Stimulated activated effector memory CD8-positive, alpha-beta T cell treated with anti-CD3 and anti-CD28 coated beads, Interleukin-12 subunit alpha, Interleukin-12 subunit beta, amount 100 ng/mL, for 72 hours (primary cell): ENCODE data around the gene DLG2.
"Not testable (repeated sequence)": the region's sequence is repeated elsewhere in the genome, so short reads cannot be mapped to it uniquely, and the experiment has no call there.

Source experiments
- ATAC-seq: fragments of 150-1000 bp; cut with Tn5 transposase; 2 replicates; pipeline ENCODE4 v1.10.0; 2021
- DNase-seq, 2 donors: peaks; one replicate each; pipeline ENCODE4 v3.0.0; 2021 to 2022; ENCODE audit warnings: low spot score in 2 of 2
- H3K27ac Mint-ChIP-seq: one replicate; pipeline ENCODE4 v1.8.0; 2022; ENCODE audit warnings: mild to moderate bottlenecking, mixed read lengths
- H3K36me3 Mint-ChIP-seq: one replicate; pipeline ENCODE4 v1.8.0; 2022; ENCODE audit warnings: mild to moderate bottlenecking, mixed read lengths
- H3K4me1 Mint-ChIP-seq: one replicate; pipeline ENCODE4 v1.8.0; 2022; ENCODE audit warnings: mixed read lengths
- H3K4me3 Mint-ChIP-seq: one replicate; pipeline ENCODE4 v1.8.0; 2022; ENCODE audit warnings: mild to moderate bottlenecking, mixed read lengths
- H3K9me3 Mint-ChIP-seq: one replicate; pipeline ENCODE4 v1.8.0; 2022; ENCODE audit warnings: mixed read lengths

DLG2 gene

DNA sequence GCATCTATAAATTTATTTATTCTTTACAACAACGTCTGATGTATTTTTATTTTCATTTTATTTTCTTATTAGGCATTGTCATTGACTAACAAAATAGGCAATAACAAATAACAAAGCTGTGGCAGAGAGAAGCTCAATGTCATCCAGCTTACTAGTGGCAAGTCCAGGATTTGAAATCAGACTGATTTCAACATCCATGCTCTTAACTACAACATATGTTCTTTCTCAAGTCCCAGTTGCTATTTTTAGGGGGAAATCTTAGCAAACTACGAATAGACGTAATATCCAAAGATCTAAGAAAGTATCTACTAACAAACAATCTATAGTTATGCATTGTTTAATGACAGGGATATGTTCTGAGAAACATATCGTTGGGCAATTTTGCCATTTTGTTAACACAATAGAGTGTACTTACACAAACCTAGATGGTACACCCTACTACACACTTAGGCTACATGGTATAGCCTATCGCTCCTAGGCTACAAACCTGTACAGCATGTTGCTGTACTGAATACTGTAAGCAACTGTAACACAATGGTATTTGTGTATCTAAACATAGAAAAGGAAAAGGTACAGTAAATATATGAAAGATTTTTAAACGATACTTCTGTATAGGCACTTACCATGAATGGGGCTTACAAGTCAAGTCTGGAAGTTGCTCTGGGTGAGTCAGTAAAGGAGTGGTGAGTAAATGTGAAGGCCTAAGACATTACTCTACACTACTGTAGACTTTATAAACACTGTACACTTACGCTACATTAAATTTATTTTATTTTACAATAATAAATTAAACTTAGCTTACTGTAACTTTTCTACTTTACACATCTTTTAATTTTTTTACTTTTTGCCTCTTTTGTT lies 151.3 kb downstream of the DLG2 start:
- no peak for DNase-seq
- ATAC-seq, result no peak
- Mint-ChIP-seq H3K36me3 (no peaks in the 10 kb centered on the region), H3K9me3 (peaks cover 15% of the 10 kb centered on the region), H3K4me1 (no peaks in the 10 kb centered on the region), H3K27ac (no peak overlapping the region), H3K4me3 (no peak overlapping the region)

DNA sequence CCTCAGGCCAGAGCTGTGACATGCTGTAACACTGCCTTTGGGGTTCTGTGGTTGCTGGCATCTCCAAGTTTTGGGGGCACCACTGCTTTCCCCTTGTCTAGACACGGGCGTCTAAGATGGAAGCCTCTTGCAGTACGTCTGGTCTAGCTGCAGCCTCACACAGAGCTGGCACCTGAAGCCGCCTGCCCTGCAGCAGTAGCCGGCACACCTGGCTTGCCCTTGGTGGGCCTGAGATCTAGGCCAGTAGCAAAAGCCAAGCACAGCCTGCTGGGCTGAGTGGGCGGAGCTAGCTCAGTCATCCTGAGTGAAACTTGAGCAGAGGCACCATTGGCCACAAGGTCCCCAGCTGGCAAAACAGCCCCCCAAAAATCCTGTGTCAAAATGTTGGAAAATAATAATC lies 154.2 kb downstream of the DLG2 start:
- peaks cover 30% of the 10 kb centered on the region for H3K9me3 Mint-ChIP-seq
- no peak overlapping the region for H3K4me3 Mint-ChIP-seq
- no peaks in the 10 kb centered on the region for H3K4me1 Mint-ChIP-seq
- DNase-seq (no peak), ATAC-seq (no peak)
- no peak overlapping the region for H3K27ac Mint-ChIP-seq
- H3K36me3 Mint-ChIP-seq, result no peaks in the 10 kb centered on the region

DNA sequence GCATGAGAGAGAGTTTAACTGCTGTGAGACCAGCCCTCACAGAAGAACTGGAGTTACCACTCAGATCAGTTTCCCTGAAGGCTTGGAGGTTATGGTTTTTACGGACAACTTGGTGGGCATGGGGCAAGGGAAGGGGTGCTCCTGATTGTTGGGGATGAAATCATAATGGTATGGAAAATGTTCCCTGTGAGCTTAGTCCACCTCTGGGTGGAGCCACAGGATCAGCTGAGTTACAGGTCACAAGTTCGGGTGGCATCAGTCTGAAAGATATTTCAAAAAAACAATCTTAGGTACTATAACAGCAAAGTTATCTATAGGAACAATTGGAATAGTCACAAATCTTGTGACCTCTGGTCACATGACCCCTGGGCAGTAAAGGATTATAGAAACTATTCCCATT lies 162.9 kb downstream of the DLG2 start:
- Mint-ChIP-seq H3K4me1 (no peaks in the 10 kb centered on the region), H3K4me3 (no peak overlapping the region), H3K27ac (no peak overlapping the region), H3K9me3 (peaks cover 20% of the 10 kb centered on the region), H3K36me3 (no peaks in the 10 kb centered on the region)
- DNase-seq, result no peak
- ATAC-seq, result no peak

DNA sequence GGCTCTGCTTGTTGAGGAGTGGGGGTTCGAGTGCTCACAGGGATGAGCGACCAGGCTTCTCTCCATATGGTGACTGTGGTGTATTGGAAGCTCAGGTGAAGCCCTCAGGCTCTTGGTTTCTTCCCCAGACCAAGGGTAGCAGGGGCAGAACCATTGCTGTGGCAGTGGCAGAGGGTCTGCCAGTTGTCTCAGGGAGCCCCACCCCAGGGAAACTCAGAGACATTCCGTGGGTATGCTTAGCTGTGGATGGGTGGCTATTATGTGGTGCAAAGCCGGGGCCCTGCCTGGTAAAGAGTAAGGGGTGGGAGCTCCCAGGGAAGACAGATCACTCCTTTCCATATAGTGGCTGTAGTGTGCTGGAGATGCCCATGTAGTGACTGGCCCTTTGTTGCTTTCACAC lies 167.8 kb downstream of the DLG2 start:
- Mint-ChIP-seq H3K4me1 (no peaks in the 10 kb centered on the region), H3K27ac (no peak overlapping the region), H3K4me3 (no peak overlapping the region), H3K9me3 (peaks cover 43% of the 10 kb centered on the region), H3K36me3 (no peaks in the 10 kb centered on the region)
- ATAC-seq, result no peak
- no peak for DNase-seq

DNA sequence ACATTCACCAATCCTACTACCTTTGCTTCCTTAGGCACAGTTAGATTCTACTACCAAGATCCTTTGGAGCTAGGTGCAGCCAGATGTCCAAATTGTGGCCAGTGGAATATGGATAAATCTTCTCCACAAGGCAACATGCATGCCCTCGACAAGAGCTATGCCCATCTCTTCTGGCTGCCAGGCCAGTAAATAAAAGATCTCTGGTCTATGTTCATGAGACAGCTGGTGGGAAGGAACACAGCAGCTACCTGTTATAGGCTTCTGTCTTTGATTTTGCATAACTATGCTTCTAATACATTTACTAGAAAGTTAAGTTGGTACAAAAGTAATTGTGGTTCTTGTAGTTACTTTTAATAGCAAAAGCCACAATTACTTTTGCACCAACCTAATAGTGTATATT lies 182.7 kb downstream of the DLG2 start:
- ATAC-seq, result no peak
- H3K9me3 Mint-ChIP-seq, result peaks cover 28% of the 10 kb centered on the region
- no peak overlapping the region for H3K4me3 Mint-ChIP-seq
- no peak overlapping the region for H3K27ac Mint-ChIP-seq
- DNase-seq, result no peak
- no peaks in the 10 kb centered on the region for H3K4me1 Mint-ChIP-seq
- no peaks in the 10 kb centered on the region for H3K36me3 Mint-ChIP-seq

DNA sequence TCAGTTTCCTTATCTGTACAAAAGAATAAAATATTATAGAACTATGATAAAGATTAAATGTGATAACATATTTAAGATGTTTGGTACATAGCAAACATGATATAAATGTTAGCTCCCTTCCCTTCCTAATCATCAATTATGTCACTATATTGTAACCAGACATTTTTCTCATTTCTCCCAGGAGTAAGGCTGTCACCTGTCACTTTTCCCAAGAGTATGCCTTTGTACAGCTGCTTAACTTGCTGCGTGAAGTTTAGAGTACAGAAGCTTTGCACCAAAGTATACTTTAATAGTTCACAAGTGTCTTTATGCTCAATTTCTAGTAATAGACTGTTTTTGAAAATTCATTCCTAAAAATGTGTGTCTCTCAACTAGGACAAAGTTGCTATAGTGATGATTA lies 186.9 kb downstream of the DLG2 start:
- H3K9me3 Mint-ChIP-seq, result peaks cover 27% of the 10 kb centered on the region
- H3K4me1 Mint-ChIP-seq, result no peaks in the 10 kb centered on the region
- ATAC-seq, result no peak
- H3K27ac Mint-ChIP-seq, result no peak overlapping the region
- no peak for DNase-seq
- H3K36me3 Mint-ChIP-seq, result no peaks in the 10 kb centered on the region
- no peak overlapping the region for H3K4me3 Mint-ChIP-seq

DNA sequence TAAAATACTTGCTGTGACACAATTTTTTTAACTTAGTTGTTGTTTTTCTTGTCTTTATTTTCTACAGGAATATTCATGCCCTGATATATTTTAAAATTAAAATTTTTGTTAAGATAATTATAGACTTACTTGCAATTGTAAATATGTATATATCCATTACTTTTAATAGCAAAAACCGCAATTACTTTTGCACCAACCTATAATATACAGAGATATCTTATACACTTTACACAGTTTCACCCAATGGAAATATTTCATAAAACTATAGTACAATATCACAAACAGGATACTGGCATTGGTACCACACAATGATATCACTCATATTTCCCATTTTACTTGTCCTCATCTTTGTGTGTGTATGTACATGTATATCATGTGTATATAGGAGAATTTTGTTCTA lies 188.8 kb downstream of the DLG2 start:
- no peak overlapping the region for H3K27ac Mint-ChIP-seq
- H3K4me3 Mint-ChIP-seq, result no peak overlapping the region
- H3K4me1 Mint-ChIP-seq, result no peaks in the 10 kb centered on the region
- H3K9me3 Mint-ChIP-seq, result peaks cover 36% of the 10 kb centered on the region
- ATAC-seq (no peak), DNase-seq (no peak)
- H3K36me3 Mint-ChIP-seq, result no peaks in the 10 kb centered on the region

DNA sequence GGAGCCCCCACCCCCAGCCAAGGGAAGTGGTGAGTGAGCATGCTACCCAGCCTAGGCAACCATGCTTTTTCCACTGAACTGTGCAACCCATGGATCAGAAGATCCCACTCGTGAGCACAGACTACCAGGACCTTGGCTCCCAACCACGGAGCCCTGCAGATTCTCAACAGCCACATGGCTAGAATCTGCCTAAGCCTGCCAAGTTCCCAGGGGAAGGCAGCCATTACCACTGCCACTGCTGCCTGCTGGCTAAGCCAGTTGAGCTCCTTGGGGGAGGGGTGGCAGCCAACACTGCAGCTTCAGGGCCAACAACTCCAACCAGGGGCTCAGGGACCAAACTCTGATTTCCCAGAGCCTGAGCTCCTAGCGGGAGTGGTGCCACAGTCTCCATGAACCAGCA lies 195.8 kb downstream of the DLG2 start:
- no peak for DNase-seq
- H3K36me3 Mint-ChIP-seq, result no peaks in the 10 kb centered on the region
- ATAC-seq, result no peak
- no peak overlapping the region for H3K27ac Mint-ChIP-seq
- no peaks in the 10 kb centered on the region for H3K4me1 Mint-ChIP-seq
- H3K4me3 Mint-ChIP-seq, result no peak overlapping the region
- peaks cover 47% of the 10 kb centered on the region for H3K9me3 Mint-ChIP-seq

DNA sequence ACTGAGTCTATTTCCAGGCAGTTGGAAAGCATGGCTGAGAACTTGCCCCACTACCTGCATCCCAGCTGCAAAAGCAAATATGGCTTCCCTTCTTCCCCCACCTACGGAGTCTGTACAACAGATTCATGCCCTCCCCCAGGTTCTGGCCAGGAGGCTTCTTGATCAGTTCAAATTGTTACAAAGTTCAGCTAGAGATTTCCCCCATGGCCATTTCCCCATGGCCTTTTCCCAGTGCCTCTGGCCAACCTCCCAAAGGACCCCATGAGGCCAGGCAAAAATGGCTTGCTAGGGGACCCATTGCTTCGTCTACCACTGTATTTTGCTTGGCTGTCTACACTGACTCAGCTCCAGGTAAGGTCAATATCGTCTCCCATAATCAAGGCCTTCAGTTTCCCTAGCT lies 203.3 kb downstream of the DLG2 start:
- DNase-seq (no peak), ATAC-seq (no peak)
- peaks cover 33% of the 10 kb centered on the region for H3K9me3 Mint-ChIP-seq
- H3K27ac Mint-ChIP-seq, result no peak overlapping the region
- H3K36me3 Mint-ChIP-seq, result no peaks in the 10 kb centered on the region
- H3K4me1 Mint-ChIP-seq, result no peaks in the 10 kb centered on the region
- H3K4me3 Mint-ChIP-seq, result no peak overlapping the region

DNA sequence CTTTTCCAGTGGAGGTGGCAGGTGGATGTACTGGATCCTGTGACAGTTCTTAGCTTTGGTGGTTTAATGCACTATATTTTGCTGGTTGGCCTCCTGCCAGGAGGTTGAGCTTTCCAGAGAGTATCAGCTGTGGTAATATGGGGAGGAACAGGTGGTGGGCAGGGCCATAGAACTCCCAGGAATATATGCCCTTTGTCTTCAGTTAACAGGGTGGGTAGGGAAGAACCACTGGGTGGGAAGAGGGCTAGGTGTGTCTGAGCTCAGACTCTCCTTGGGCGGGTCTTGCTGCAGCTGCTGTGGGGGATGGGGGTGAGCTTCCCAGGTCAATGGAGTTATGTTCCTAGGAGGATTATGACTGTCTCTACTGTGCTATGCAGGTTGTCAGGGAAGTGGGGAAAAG lies 203.8 kb downstream of the DLG2 start:
- Mint-ChIP-seq H3K4me3 (no peak overlapping the region), H3K27ac (no peak overlapping the region), H3K4me1 (no peaks in the 10 kb centered on the region), H3K9me3 (peaks cover 34% of the 10 kb centered on the region), H3K36me3 (no peaks in the 10 kb centered on the region)
- ATAC-seq (no peak), DNase-seq (no peak)

DNA sequence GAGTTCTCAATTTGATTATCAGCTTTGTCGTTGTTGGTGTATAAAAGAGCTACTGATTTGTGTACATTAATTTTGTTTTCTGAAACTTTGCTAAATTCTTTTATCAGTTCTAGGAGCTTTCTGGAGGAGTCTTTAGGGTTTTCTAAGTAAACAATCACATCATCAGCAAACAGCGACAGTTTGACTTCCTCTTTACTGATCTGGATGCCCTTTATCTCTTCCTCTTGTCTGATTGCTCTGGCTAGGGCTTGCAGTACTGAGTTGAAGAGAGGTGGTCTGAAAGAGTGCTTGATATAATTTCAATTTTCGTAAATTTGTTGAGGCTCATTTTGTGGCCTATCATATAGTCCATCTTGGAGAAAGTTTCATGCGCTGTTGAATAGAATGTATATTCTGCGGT lies 213.0 kb downstream of the DLG2 start:
- no peak overlapping the region for H3K4me3 Mint-ChIP-seq
- H3K4me1 Mint-ChIP-seq, result no peaks in the 10 kb centered on the region
- ATAC-seq, result no peak
- H3K27ac Mint-ChIP-seq, result no peak overlapping the region
- H3K9me3 Mint-ChIP-seq, result peaks cover 50% of the 10 kb centered on the region
- H3K36me3 Mint-ChIP-seq, result no peaks in the 10 kb centered on the region
- no peak for DNase-seq

DNA sequence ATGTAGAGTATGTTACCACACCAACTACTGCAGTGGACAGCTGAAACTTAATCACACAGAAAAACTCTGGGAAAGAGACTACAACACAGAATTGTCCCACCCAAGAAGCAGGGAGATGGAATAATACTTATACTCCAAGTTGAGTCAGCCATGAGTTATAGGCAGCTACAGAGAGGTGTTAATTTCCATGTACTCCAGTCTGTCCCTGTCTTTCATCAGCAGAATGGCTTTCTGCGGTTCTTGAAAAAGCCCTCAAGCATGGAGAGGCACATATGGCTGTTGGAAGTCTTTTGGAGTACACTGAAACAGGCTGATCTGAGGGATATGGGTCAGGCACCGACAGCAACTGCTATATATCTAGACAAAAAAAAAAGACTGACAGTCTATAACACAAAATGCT lies 219.5 kb downstream of the DLG2 start:
- ATAC-seq, result no peak
- H3K4me3 Mint-ChIP-seq, result no peak overlapping the region

DNA sequence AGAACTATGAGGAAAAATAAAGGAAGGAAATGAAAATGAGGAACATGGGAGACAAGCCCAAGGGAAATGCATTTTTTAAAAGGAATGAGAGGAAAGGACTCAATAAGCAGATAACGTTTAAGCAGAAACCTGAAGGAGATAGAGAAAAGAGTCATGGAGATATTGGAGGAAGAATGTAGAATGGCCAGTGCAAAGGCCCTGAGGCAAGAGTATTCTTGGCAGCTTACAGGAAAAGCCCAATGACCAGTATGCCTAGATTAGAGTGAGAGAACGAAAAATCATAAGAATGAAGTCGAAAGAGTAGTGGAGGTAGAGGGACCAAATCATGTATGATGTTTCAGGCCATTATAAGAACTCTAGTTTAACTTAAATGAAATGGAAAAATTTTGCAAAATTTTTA lies 220.3 kb downstream of the DLG2 start:
- no peak overlapping the region for H3K4me3 Mint-ChIP-seq
- H3K27ac Mint-ChIP-seq, result no peak overlapping the region
- H3K36me3 Mint-ChIP-seq, result no peaks in the 10 kb centered on the region
- DNase-seq, result no peak
- H3K4me1 Mint-ChIP-seq, result no peaks in the 10 kb centered on the region
- H3K9me3 Mint-ChIP-seq, result peaks cover 32% of the 10 kb centered on the region
- no peak for ATAC-seq

More for the DNA sequence above, 219.5 kb downstream of the DLG2 start:
- Mint-ChIP-seq H3K4me1 (no peaks in the 10 kb centered on the region), H3K36me3 (no peaks in the 10 kb centered on the region), H3K27ac (no peak overlapping the region), H3K9me3 (peaks cover 39% of the 10 kb centered on the region)
- no peak for DNase-seq

DNA sequence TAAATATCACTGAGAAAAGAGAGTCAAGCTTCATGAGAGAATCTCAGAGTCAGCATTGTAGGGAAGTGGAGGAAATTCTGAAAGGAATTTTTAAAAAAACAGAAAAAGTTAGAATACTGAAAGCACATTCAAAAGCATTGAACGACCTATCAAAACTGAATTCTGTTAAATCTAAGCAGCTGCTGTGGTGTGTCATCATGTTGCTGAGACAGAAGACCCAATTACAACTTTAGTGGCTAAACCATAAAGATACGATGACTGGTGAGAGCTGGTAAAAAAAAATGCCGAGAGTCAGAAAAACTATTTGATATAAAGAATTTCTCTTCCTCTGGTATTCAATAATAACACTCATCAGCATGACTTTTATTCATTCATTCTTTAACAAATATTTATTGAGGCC lies 220.8 kb downstream of the DLG2 start:
- Mint-ChIP-seq H3K4me1 (no peaks in the 10 kb centered on the region), H3K36me3 (no peaks in the 10 kb centered on the region), H3K9me3 (peaks cover 33% of the 10 kb centered on the region), H3K27ac (no peak overlapping the region), H3K4me3 (no peak overlapping the region)
- no peak for ATAC-seq
- DNase-seq, result no peak

DNA sequence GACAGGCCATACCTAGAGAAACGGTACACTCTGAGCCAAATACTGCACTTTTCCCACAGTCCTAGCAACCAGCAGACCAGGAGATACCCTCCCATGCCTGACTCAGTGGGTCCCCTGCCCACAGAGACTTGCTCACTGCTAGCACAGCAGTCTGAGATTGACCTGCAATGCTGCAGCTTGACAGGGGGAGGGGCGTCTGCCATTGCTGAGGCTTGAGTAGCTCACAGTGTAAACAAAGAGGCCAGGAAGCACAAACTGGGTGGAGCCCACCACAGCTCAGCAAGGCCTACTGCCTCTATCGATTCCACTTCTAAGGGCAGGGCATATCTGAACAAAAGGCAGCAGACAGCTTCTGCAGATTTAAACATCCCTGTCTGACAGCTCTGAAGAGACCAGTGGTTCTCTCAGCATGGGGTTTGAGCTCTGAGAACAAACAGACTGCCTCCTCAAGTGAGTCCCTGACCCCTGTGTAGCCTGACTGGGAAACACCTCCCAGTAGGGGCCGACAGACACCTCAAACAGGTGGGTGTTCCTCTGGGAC lies 231.6 kb downstream of the DLG2 start:
- ATAC-seq, H3K4me3 Mint-ChIP-seq, H3K27ac Mint-ChIP-seq, H3K36me3 Mint-ChIP-seq, DNase-seq, H3K4me1 Mint-ChIP-seq: not testable (repeated sequence)
- H3K9me3 Mint-ChIP-seq, result peaks cover 31% of the 10 kb centered on the region

DNA sequence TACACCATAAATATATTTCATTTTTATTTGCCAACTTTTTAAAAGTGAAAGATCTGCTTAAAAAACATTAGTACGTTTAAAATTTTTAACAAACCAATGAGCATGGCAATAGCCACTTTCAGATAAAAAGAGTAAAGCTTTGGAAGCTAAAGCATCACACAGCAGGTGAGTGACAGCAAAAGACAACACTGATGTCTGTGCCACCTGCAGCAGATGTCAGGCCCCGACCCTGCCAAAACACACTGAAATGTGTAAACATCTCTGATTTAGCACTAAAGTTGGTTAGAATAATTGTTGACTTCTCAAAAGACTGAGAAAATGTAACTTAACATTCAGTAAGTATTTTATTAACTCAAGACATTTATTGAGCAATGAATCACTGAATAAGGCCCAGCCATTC lies 232.9 kb downstream of the DLG2 start:
- no peak for ATAC-seq
- peaks cover 31% of the 10 kb centered on the region for H3K9me3 Mint-ChIP-seq

More for the DNA sequence above, 232.9 kb downstream of the DLG2 start:
- DNase-seq, result no peak
- Mint-ChIP-seq H3K4me1 (no peaks in the 10 kb centered on the region), H3K4me3 (no peak overlapping the region), H3K27ac (no peak overlapping the region), H3K36me3 (no peaks in the 10 kb centered on the region)
